Measurements from ENCODE around the gene VPS50. TPM values are rescaled to one million over a fixed set of nuclear protein-coding genes. Genes with fewer than 3 reads are reported as not detected.

Gene VPS50
- total RNA-seq, 4 donors from 2014 or later: 24.6 to 56.8 (median 29.0) TPM

DNA sequence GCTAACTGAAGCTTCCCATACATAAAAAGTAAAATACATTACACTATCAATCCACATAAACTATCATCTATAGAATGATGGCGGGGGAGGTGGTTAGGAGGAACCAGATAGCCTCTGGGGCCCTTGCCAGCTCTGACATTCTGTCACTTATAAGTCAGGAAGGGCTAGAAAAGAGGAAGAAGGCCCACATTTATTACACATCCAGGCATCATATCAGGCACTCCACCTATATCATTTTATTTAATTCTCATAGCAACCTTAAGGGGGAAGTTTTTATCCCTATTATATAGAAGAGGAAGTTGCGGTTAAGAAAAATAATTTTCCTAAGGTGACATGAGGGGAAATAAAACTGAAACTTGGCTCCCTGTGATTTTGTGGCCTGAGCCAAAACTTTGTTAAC, 35.8 kb upstream of the VPS50 start:
- H3K4me3 ChIP-seq: no peak overlapping the region
- WGBS, 2 donors: 84 to 87% methylated on average over 2 of the region's 2 CpGs
- H3K9me3 ChIP-seq: no peaks in the 10 kb centered on the region
- DNase-seq (ENCODE audit: low spot score in 2 of 2): no peak
- H3K27me3 ChIP-seq: no peaks in the 10 kb centered on the region
- H3K4me1 ChIP-seq: no peaks in the 10 kb centered on the region
- no peak overlapping the region for H3K27ac ChIP-seq
- no peaks in the 10 kb centered on the region for H3K36me3 ChIP-seq
- TF ChIP-seq, protein P1, sequence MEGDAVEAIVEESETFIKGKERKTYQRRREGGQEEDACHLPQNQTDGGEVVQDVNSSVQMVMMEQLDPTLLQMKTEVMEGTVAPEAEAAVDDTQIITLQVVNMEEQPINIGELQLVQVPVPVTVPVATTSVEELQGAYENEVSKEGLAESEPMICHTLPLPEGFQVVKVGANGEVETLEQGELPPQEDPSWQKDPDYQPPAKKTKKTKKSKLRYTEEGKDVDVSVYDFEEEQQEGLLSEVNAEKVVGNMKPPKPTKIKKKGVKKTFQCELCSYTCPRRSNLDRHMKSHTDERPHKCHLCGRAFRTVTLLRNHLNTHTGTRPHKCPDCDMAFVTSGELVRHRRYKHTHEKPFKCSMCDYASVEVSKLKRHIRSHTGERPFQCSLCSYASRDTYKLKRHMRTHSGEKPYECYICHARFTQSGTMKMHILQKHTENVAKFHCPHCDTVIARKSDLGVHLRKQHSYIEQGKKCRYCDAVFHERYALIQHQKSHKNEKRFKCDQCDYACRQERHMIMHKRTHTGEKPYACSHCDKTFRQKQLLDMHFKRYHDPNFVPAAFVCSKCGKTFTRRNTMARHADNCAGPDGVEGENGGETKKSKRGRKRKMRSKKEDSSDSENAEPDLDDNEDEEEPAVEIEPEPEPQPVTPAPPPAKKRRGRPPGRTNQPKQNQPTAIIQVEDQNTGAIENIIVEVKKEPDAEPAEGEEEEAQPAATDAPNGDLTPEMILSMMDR (IDR thresholded peaks at IDR 0.05): no peak
- no peak for TF ChIP-seq POLR2A (IDR thresholded peaks at IDR 0.05)
- TF ChIP-seq EP300 (IDR thresholded peaks at IDR 0.05): no peak

DNA sequence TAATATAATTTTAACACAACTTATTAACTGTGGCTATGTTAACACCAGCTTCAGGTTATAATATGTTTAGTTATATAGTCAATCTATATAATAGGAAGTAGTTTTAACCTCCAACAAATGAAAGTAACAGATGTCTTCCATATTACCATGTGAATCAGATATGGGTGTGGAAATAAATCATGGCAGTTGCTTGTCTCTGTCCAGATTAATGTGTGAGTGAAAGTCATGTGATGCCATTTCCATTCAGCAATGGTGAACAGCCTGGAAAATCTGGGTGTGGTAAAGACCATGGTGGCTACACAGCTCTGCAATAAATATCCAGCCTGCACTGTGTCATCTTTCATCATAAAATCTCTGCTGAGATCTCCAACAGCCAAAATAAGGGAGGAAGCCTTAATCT, 33.7 kb upstream of the VPS50 start:
- H3K4me3 ChIP-seq: no peak overlapping the region
- no peaks in the 10 kb centered on the region for H3K27me3 ChIP-seq
- no peaks in the 10 kb centered on the region for H3K4me1 ChIP-seq
- no peaks in the 10 kb centered on the region for H3K36me3 ChIP-seq
- no peak for DNase-seq (ENCODE audit: low spot score in 2 of 2)
- no peaks in the 10 kb centered on the region for H3K9me3 ChIP-seq
- H3K27ac ChIP-seq: no peak overlapping the region
- no peak for TF ChIP-seq EP300 (IDR thresholded peaks at IDR 0.05)
- TF ChIP-seq, protein P1 (IDR thresholded peaks at IDR 0.05): no peak
- TF ChIP-seq POLR2A (IDR thresholded peaks at IDR 0.05): no peak

DNA sequence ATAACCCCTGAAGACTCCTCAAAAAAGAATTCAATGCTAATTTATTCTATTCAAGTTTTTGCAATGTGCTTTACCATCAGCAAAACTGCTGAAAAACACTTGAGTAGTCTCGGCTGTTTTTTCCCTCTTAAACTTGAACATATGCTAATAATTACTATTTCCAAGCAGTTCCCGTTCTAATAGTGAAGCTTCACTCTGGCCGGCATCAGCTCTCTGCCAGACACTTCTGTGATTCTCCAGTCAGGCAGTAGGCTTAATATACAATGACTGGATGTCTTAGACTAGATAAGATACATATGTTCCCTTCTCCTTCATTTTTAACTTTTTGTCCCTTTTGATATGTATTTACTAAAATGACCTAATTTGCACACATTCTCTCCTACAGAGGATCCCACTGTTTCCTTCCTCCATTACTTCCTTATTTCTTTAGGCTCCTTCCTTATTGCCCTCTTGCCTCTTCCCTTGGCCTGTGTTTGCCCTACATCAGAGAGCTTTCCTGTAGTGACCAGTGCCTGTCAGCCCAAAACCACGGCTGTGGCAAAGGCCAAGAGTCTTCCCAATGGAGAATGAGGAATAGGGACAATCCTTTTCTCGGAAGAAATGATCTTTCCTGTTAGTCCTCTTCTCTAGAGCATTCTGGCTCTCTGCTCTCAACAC, 29.4 kb upstream of the VPS50 start:
- no peaks in the 10 kb centered on the region for H3K4me1 ChIP-seq
- 47 to 58% methylated on average over 5 of the region's 5 CpGs for WGBS, 2 donors
- TF ChIP-seq POLR2A (IDR thresholded peaks at IDR 0.05) (no peak), EP300 (IDR thresholded peaks at IDR 0.05) (no peak)
- TF ChIP-seq, protein P1 (IDR thresholded peaks at IDR 0.05): no peak
- no peaks in the 10 kb centered on the region for H3K27me3 ChIP-seq
- DNase-seq (ENCODE audit: low spot score in 2 of 2): no peak
- no peaks in the 10 kb centered on the region for H3K9me3 ChIP-seq
- H3K36me3 ChIP-seq: no peaks in the 10 kb centered on the region
- no peak overlapping the region for H3K4me3 ChIP-seq
- no peak overlapping the region for H3K27ac ChIP-seq

DNA sequence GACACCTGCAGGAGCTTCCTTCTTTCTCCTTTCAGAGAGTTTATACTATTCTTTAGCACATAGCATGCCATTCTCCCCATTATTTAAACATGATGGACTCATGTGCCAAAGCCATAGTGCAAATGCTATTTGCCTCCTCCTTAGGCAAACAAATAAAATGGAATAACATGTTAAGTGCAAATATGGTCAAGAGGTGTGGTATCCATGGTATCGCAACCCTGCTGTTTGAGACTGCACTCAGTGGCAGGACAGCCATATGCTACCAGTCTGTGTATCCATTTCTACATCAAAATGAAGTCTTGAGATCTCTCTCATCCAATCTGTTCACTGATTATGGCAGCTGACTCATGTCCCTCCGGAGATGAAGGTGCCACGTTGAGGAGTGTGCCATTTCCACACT, 28.7 kb upstream of the VPS50 start:
- Histone ChIP-seq H3K9me3 (no peaks in the 10 kb centered on the region), H3K4me3 (no peak overlapping the region), H3K27me3 (no peaks in the 10 kb centered on the region), H3K36me3 (no peaks in the 10 kb centered on the region), H3K4me1 (no peaks in the 10 kb centered on the region), H3K27ac (no peak overlapping the region)
- TF ChIP-seq POLR2A (IDR thresholded peaks at IDR 0.05) (no peak), EP300 (IDR thresholded peaks at IDR 0.05) (no peak)
- TF ChIP-seq, protein P1 (IDR thresholded peaks at IDR 0.05): no peak
- no peak for DNase-seq (ENCODE audit: low spot score in 2 of 2)
- WGBS, 2 donors: 86 to 88% methylated on average over 3 of the region's 3 CpGs

DNA sequence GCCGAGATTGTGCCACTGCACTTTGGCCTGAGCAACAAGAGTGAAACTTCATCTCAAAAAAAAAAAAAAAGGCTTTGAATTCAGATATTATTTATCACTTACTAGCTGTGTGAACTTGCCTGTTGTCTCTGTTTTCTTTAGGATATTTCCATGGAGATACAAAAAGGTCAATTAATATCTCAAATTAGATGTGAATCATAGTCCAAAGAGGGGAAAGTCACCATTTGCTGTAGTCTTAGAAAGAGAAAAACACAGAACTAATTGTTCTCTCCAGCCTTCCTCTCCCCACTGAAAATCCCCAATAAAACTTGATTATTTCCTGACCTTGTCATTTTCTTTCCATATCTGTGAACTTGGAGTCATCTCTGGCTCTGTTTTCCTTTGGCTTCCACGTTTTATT, 27.1 kb upstream of the VPS50 start:
- Histone ChIP-seq H3K9me3 (no peaks in the 10 kb centered on the region), H3K4me1 (no peaks in the 10 kb centered on the region), H3K27ac (no peak overlapping the region), H3K36me3 (no peaks in the 10 kb centered on the region), H3K4me3 (no peak overlapping the region), H3K27me3 (no peaks in the 10 kb centered on the region)
- DNase-seq (ENCODE audit: low spot score in 2 of 2): no peak
- TF ChIP-seq, protein P1 (IDR thresholded peaks at IDR 0.05): no peak
- no peak for TF ChIP-seq POLR2A (IDR thresholded peaks at IDR 0.05)
- no peak for TF ChIP-seq EP300 (IDR thresholded peaks at IDR 0.05)
- 28 to 30% methylated on average over 2 of the region's 2 CpGs for WGBS, 2 donors
